ENCODE data around the gene USF3.

DNA sequence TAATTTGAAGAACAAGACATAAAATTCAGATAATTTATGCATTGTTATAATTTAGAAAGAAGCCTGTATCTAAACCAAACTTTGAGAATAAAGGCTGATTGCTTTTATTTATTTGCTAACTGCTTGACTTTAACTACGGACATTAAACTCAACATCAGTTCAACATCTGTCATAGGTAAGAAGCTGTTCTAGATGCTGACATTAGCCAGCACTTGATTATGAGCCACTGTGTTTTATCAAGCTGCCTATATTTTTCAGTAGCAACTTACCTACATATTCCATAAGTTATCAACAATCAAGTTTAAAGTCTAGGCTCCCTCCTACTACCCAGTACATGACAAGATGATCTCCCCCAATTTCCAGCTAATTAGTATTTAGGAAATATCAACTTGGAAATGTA is 42.1 kb downstream of the USF3 start:
- TF ChIP-seq, protein P1, sequence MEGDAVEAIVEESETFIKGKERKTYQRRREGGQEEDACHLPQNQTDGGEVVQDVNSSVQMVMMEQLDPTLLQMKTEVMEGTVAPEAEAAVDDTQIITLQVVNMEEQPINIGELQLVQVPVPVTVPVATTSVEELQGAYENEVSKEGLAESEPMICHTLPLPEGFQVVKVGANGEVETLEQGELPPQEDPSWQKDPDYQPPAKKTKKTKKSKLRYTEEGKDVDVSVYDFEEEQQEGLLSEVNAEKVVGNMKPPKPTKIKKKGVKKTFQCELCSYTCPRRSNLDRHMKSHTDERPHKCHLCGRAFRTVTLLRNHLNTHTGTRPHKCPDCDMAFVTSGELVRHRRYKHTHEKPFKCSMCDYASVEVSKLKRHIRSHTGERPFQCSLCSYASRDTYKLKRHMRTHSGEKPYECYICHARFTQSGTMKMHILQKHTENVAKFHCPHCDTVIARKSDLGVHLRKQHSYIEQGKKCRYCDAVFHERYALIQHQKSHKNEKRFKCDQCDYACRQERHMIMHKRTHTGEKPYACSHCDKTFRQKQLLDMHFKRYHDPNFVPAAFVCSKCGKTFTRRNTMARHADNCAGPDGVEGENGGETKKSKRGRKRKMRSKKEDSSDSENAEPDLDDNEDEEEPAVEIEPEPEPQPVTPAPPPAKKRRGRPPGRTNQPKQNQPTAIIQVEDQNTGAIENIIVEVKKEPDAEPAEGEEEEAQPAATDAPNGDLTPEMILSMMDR (conservative IDR thresholded peaks at IDR 0.05) = no peak
- TF ChIP-seq ZFX (IDR thresholded peaks at IDR 0.05) = no peak

Measured in C4-2B (cell line).